K562 (cell line): ENCODE measurements around the gene PLXNA2.

ENCODE experiments used
- EZH2 ChIP-seq: IDR thresholded peaks from 2 replicates; pipeline ENCODE4 v1.6.1; 2012; ENCODE audit warnings: low read depth, mild to moderate bottlenecking, inconsistent platforms, low read length, borderline replicate concordance
- JUND ChIP-seq, 2 experiments: IDR thresholded peaks; 2 replicates in 1 of 2; 3 replicates in 1 of 2; pipeline ENCODE4 v1.6.1; 2011; ENCODE audit warnings: borderline replicate concordance in 2 of 2, low read depth in 2 of 2, low read length in 2 of 2, improper control_type of control experiment in 1 of 2, missing biosample characterization in 1 of 2, missing genetic modification characterization in 1 of 2, missing genetic modification reagents in 1 of 2
- MAFK ChIP-seq: IDR thresholded peaks from 2 replicates; pipeline ENCODE4 v1.6.1; 2011; ENCODE audit warnings: low read length, improper control_type of control experiment
- NONO ChIP-seq, 2 experiments: fragments of 200-400 bp in 1 of 2; fragments of 450-650 bp in 1 of 2; formaldehyde crosslinking in 1 of 2; IDR thresholded peaks; 2 replicates each; pipeline ENCODE4 v1.6.1; 2017; ENCODE audit warnings: low read depth in 2 of 2, mild to moderate bottlenecking in 2 of 2, moderate library complexity in 2 of 2, low read length in 1 of 2
- SIX5 ChIP-seq, 2 experiments: IDR thresholded peaks; 2 replicates each; pipeline ENCODE4 v1.6.1; 2011; ENCODE audit warnings: low read length in 2 of 2, borderline replicate concordance in 1 of 2, low read depth in 1 of 2, mild to moderate bottlenecking in 1 of 2, moderate library complexity in 1 of 2; ENCODE audit not compliant: insufficient read depth in 1 of 2
- TF ChIP-seq, protein P1 (sequence below), 3 experiments: IDR thresholded peaks in 2 of 3; conservative IDR thresholded peaks in 1 of 3; 2 replicates each; pipeline ENCODE4 v1.5.1; 2011 to 2012; ENCODE audit warnings: low read length in 3 of 3, mild to moderate bottlenecking in 3 of 3, control low read depth in 2 of 3, improper control_type of control experiment in 1 of 3, inconsistent platforms in 1 of 3, low read depth in 1 of 3, mixed read lengths in 1 of 3, moderate library complexity in 1 of 3; ENCODE audit not compliant: insufficient read depth in 2 of 3

DNA sequence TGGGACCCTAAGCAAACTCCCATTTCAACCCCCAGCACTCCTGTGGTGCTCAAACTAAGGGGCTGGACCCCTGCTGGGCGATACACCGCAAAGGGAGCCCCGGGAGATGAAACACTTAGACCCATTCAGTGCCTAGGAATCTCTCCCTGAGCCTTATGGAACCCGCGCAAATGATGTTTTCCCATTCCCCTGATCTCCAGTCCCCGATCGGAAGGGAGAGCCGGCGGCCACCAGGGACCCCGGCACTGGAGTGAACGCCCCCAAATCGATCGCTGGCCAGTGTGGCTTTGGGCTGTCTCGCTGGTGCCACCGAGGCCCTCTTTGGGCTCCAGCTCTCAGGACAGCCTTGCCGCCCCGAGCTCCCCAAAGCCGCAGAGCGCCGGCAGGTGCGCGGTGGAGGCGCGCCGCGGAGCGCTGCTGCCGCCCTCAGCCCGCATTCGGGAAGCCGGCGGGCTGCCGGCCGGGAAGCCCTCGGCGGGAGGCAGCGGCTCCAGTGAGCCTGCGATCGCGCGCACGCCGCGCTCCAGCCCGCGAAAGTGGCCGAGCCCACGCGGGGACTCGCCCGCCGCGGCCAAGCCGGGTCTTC, 1.1 kb downstream of the PLXNA2 start:
- no peak for TF ChIP-seq JUND (IDR thresholded peaks at IDR 0.05; ENCODE audit: borderline replicate concordance, low read depth, low read length)
- no peak for TF ChIP-seq JUND (tag; IDR thresholded peaks at IDR 0.05; ENCODE audit: borderline replicate concordance, low read depth, low read length)
- no peak for TF ChIP-seq EZH2
- TF ChIP-seq, protein P1, sequence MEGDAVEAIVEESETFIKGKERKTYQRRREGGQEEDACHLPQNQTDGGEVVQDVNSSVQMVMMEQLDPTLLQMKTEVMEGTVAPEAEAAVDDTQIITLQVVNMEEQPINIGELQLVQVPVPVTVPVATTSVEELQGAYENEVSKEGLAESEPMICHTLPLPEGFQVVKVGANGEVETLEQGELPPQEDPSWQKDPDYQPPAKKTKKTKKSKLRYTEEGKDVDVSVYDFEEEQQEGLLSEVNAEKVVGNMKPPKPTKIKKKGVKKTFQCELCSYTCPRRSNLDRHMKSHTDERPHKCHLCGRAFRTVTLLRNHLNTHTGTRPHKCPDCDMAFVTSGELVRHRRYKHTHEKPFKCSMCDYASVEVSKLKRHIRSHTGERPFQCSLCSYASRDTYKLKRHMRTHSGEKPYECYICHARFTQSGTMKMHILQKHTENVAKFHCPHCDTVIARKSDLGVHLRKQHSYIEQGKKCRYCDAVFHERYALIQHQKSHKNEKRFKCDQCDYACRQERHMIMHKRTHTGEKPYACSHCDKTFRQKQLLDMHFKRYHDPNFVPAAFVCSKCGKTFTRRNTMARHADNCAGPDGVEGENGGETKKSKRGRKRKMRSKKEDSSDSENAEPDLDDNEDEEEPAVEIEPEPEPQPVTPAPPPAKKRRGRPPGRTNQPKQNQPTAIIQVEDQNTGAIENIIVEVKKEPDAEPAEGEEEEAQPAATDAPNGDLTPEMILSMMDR (IDR thresholded peaks at IDR 0.05 in 2 of 3, conservative IDR thresholded peaks at IDR 0.05 in 1 of 3; ENCODE audit: insufficient read depth in 2 of 3, low read depth in 1 of 3, low read length in 3 of 3): peak; percentile 15 to 75 (median 50); a peak in 3 of 6 replicates
- no peak for TF ChIP-seq NONO (IDR thresholded peaks at IDR 0.05; ENCODE audit: low read depth in 2 of 2, low read length in 1 of 2)
- TF ChIP-seq MAFK: no peak
- no peak for TF ChIP-seq SIX5 (IDR thresholded peaks at IDR 0.05; ENCODE audit: borderline replicate concordance in 1 of 2, insufficient read depth in 1 of 2, low read depth in 1 of 2, low read length in 2 of 2)
